NCI-H146 treated with DMSO at 0.1 percent for 48 hours (cell line): ENCODE results near the gene NOS2.
"Not testable (repeated sequence)": the region's sequence is repeated elsewhere in the genome, so short reads cannot be mapped to it uniquely, and the experiment has no call there.

Experiments used
- DNase-seq: peaks from one replicate; lab custom pipeline; 2025; ENCODE audit not compliant: unreplicated experiment; lab: John Stamatoyannopoulos, UW

Gene NOS2

DNA sequence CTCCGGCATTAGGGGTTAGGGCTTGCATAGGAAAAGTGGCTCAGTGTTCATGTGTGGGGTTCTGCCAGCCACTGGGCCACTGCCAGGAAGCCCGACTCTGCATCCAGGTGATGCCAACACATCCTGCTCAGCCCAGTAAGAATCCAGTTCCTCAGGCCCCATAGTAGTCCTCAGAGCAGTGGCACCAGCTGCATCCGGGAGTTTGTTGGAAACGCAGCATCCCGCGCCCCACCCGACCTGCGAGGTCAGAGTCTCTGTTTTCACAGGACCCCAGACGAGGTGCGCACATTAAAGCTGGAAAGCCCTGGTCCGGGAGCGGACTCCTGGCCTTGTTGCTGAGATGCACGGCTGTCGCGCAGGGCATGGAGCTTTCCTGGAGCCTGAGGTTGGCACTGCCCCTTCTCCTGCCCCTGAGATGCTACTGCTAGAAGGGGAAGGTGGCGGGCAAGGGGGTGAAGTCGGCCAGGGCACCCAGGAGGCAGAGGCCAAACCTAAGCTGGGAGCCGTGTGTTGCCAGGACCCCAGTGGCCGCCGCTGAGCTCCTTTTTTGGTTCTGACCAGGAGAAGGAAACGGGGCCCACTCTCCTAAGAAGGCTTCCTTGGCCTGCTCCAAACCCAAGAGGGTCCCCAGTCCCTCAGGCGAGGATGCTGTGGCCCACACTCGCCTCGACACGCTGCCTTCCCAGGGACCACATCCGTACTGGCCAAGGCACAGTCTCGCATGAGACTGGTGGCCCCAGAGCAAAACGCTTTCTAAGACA is 44.4 kb downstream of the NOS2 start:
- DNase-seq, result no peak

DNA sequence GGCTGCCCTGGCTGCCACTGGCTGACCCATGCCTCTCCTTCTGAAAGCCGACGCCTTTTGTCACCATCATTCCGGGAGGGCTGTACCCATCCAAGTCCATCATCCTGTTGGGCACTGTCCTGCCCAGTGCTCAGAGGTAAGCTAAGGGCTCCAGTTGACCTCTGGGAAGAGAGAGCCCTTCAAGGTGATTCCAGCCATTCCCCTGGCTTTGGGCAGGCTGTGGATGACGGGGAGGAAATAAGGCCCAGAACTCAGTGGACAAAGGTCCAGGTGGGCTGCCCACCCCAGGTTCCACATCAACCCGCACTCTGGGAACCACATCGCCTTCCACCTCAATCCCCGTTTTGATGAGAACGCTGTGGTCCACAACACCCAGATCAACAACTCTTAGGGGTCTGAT is 45.8 kb downstream of the NOS2 start:
- no peak for DNase-seq

DNA sequence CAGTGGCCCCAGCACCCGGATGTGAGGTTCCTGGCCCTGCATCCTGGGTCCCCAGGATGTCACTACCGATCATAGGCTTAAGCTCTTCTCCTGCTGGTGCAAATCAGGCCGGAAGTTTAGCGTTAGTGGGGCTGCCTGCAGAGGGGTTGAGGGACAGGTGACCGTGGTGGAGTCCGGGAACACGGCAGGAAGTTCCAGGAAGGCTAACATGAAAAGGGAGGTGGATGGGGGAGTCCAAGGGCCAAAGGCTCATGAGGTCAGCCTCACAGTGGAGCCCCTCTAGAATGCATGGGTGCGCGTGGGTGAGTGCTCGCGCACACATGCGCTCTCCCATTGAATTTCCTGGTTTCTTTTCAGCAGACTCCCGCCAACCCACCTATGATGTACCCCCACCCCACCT is 46.6 kb downstream of the NOS2 start:
- DNase-seq, result not testable (repeated sequence)

DNA sequence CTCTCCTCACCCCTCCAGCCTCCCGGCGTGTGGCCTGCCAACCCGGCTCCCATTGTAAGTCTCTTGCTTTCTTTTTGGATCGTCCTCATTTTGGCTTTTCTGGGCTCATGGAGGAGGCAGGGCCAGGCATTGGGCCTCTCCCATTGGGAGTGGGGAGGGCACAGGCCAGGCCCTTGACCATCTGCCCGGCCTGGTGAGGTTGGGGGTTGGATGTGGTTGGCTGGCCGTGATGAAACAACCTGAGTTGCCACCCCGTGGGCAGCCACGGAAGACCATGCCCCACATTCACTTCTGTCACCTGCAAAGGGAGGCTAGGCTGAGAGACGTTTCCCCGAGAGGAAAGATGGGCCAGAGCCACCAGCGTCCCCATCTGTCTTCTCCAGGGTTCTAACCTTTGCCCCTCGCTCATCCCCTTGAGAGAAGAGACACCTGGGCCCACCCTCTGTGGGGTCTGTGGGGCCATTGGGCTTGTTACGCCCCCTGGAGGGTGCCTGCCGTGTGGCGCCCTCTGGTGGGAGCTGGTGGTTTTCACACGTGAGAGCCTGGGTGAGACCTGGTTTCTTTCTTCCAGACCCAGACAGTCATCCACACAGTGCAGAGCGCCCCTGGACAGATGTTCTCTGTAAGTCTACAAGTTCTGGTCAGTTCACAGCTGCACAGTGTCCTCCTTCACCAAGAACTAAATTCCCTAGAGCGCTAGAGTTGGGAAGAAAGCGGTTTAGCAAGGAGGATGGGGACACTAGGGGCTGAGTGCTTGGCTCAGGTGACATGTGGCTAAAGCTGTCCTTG is 47.3 kb downstream of the NOS2 start:
- DNase-seq, result not testable (repeated sequence)

DNA sequence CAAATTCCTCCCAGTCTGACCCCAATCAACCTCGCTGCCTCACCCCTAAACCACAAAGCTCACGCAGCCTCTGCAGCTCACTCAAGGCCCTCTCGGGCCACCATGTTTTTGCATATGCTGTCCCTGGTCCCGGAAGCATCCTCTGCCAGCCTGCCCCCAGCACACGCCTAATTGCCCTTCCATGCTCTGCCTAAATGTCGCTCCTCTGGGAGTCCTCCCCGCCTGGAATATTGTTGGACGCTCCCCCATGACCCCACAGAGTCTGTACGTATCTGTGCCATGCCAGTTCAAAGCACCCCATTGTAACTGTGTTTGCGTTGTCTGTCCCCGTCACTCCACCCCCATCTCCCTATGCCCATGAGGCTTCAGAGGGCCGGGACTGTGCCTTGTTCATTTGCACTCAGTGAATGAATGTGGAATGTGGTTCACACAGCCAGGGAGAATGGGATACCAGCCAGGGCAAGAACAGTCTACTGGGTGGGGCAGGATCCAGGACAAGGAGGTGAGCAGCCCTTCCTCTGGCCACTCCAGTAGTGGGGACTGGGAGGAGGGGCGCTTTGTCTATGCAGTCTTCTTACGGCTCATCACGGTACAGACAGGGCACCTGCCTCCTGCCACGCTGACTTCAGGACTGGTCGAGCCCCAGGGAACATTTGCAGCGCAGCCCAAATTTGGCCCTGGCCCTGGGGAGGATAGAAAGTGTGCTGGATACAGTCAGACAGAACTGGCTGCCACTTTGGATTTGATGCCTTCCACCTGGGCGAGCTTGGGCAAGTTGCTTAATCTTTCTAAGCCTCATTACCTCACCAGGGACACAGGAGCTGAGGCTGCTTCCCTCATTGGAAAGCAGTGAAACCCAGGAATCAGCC is 48.5 kb downstream of the NOS2 start:
- no peak for DNase-seq

DNA sequence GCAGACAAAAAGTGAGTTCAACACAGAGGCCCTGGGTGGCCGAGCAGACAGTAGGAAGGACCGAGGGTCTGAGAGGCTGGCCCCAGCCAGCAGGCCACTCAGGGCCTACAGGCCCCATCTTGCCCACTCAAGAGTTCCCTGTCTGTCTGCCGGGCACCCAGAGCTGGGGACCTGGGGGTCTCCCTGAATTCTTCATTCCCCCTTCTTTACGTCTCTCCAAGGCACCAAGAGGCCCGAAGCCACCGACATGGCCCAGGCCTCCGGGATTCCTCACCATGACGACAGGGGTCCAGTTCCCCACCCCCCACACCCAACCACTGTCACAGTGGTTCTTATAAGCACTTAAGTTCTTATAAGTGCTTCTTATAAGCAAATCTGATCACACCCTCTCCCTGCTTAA is 49.2 kb downstream of the NOS2 start:
- no peak for DNase-seq

DNA sequence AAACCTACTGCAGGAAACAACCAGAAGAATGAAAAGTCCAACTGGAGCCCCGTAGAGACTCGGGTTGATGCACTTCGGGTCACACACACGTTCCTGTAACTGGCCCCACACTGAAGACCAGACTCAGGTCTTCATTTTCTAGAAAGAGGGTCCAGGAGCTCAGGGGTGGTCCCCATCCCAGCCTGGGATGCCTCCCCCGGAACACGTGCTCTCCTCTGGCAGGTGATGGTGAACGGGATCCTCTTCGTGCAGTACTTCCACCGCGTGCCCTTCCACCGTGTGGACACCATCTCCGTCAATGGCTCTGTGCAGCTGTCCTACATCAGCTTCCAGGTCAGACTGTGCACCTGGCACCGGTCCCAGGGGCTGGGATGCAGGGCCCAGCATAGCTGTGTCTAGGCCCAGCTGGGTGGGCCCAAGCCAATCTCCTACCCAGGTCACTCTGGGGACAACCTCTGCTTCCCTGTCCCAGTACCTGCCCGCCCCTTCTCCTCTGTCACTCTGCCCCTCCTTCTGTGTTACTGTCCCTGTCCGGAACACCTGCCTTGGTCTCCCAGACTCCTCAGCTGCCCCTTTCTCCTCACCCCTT is 50.7 kb downstream of the NOS2 start:
- DNase-seq, result not testable (repeated sequence)

DNA sequence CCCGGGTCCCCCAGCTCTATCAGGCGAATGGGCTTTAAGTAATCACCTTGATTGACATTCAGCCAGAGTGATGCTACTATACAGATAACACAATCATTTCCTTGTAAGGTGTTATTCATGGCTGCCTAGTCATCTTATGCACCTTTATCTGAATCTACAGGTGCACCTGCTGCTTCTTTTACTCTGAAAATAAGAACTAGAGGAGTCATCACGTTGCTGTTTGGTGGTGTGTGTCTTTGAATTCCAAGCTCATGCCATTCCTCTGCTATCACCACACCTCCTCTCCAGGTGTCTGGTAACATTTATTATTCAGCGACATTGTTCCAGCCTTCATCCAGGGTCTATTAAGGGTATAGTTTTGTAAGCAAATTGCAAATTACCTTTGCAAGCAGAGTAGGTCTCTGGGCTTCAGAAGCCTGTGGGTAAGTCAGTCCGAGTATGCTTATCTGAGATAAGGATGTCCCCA is 51.9 kb downstream of the NOS2 start:
- DNase-seq, result no peak

DNA sequence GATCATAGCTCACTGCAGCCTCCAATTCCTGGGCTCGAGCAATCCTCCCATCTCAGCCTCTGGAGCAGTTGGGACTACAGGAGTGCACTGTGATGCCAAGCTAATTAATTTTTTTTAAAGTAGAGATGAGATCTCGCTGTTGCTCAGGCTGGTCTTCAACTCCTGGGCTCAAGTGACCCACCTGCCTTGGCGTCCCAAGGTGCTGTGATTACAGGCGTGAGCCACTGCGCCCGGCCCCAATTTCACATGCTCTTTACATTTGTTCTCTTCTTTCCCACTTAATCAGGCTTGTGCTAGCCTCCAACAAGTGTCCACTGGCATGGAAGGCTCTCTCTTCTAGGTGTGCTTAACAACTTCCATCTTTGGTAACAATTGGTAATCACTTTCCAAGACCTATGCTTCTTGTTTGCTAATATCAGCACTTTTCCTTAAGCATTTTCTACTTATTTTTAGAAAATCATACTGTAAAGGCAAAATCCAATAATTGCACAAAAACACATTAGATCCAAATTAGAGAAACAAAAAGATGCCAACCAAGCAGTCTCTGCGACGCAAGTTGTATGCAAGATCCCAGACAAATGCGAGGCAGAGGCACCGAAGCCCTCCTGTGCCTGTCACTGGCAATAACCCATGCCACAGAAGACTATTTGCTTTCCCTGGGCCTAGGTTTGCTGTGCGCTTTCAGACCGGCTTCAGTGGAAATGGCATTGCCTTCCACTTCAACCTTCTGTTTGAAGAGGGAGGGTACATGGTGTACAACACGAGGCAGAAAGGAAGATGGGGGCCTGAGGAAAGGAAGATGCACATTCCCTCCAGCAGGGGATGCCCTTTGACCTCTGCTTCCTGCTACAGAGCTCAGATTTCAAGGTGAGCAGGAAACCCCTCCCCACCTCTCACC is 52.6 kb downstream of the NOS2 start:
- DNase-seq, result no peak

DNA sequence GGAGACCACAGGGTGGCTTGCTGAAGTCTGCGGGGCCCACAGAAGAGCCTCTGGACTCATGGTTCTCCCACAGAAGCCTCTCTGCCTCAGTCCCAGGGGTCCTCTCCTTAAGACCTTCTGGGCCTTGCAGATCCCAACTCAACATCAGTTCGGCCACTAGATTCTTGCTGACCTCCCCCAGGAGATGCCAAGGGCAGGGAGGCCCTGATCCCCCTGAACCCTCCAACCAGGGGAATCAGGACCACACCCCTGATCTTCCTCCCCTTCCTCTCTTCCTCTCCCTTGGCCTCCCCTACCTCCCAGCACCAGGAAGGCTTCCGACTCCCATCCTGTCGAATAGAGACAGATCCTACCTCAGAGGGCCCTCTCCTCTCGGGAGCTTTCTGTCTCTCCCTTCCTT is 53.4 kb downstream of the NOS2 start:
- no peak for DNase-seq

DNA sequence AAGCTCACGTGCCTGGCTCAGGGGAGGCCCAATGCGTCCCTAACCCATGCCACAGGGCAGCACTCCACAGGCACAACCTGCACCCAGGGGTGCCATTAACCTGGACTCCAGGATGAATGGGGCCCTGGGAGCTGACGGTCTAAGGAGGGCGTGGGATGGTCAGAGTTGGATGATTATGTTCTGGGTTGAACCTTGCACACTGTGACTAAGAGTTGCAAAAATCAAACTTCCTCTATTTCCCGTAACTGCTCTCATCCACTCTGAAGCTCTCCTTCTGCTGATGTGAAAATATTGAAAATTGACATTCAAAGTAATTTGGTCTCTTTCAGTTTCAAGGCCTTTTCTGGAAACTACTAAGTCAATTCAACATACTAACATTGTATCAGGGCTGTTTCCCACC is 54.0 kb downstream of the NOS2 start:
- DNase-seq, result not testable (repeated sequence)

DNA sequence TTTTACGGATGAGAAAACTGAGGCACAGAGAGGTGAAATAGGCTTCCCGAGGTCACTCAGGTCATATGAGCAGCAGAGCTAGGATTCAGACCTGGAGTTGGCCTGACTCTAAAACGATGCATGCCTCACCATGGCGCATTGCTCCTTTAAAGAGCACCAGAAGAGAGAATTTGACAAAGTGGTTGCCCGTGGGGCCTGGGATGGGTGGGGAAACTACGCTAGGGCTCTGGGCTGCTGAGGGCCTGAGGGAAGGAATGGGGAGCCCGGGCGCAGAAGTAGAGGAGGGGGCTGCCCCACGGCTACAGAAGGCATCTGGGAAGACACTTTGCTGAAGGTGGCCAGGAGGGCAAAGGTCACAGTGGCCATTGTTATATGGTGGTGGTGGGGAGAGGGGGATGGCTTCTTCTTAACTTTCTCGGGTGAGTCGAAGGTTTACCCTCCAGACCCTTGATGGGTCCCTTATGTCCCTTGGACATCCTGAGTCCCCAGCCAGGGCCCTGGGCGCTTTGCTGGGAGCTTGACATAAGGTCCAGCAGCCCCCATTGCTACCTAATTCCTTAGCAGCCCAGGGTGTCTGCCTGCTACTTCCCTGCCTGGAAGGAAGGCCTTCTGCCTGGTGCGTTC is 55.0 kb downstream of the NOS2 start:
- DNase-seq, result not testable (repeated sequence)

DNA sequence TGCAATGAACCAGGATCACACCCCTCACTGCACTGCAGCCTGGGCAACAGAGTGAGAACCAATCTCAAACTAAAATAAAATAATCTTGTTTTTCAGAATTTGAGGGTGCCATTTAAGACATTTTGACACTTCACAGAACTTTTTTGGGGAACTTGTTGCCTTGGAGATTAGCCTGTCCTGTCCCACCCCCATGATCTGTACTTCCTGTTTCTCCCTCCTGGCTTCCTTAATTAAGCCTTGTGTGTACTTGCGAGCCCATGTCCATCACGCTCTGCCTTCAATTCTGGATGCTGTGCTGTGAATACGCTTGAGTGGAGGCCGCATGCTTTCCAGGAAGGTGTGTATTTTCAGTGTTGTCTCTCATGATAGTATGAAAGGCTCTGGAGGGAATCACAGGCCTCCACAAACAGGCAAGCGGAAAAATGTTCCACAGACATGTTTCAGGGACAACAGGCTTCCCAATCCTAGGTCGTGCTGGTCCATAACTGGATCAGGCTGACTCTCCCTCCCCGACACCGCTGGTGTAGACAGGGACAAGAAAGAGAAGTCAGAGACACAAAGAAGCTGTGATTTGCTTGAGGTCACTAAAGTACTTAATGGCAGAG is 56.9 kb downstream of the NOS2 start:
- DNase-seq, result no peak

DNA sequence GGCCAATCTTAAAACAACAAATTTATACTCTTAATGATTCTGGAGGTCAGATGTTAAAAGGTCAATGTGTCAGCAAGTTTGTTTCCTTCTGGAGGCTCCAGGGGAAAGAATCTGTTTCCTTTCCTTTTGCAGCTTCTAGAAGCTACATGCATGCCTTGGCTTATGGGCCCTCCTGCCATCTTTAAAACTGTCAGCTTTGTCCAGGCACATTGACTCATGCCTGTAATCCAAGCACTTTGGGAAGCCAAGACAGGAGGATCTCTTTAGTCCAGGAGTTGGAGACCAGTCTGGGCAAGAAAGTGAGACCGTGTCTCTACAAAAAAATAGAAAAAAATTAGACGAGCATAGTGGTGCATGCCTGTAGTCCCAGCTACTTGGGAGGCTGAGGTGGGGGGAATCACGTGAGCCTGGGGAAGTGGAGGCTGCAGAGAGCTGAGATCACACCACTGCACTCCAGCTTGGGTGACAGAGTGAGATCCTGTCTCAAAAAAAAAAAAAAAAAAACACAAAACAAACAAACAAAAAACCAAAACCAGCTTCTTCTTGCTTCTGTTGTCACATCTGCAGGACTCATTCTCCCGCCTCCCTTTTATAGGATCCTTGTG is 58.3 kb downstream of the NOS2 start:
- no peak for DNase-seq

DNA sequence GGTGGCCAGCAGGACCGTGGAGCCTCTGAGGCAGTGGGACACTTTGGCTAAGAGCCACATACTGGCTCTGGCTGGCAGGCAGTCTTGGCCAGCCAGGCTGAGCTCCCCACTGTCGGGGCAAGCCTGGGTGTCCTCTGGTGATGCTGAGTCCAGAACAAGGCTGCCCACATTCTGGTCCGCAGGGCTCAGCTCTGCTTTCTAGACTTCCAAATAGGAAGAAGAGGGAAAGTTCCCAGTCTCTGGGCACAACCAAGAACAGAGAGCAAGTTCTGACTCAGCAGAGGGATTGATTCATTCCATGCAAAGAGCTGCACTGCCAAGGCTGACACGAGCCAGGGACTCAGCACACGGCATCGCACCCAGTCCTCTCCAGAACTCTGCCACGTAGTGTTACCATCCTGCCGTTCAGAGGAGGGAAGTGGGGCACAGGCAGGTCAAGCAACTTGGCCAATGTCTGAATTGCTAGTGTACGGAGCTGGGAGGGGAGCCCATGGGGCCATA is 58.9 kb downstream of the NOS2 start:
- DNase-seq, result no peak

DNA sequence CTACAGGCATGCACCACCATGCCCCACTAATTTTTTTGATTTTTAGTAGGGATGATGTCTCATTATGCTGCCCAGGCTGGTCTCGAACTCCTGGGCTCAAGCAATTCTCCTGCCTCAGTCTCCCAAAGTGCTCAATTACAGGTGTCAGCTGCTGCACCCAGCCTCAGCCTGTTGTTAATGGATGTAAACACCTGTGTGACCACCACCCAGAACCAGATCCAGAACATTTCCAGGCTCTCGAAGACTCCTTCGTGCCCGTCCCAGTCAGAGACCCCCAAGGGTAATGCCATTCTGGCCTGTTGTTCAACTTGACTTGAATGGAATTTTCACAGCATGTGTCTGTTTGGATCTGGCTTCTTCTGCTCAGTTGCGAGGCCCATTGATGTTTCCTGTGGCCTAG is 59.8 kb downstream of the NOS2 start:
- DNase-seq, result not testable (repeated sequence)

DNA sequence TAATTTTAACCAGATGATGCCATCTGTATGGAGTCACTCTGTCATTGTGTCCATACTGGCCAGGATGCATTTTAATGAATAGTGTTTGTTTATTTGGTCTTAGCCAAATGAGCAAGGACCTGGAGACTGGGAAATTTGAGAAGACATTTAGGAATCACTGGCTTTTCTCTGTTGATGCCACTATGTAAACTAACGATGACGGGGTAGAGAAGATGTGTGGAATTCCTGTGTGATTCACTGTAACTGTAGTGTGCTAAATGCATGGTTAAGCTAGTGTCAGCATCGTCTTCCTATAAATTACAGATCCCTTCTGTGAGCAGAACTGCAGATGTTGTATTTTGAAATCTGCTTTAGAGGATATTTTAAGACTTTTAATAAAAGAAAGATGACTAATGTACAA is 66.6 kb downstream of the NOS2 start:
- DNase-seq, result no peak

DNA sequence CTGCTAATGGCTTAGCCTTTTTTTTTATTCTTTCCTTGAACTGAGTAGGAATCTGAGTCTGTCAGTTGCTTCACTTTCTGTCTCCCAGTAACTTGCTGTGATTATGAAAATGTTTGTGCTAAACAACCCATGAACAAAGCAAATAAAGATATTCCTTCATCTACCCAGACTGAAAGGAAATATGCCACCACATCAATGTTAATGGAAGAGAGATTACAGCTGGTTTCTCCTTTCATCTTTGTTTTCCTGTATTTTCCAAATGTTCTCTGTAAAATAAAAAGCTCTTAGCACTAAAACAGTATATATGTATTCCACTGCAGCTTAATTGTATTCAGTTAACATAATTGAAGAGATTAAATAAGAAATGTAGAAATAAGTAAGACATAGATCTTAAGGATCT is 67.6 kb downstream of the NOS2 start:
- DNase-seq, result not testable (repeated sequence)

DNA sequence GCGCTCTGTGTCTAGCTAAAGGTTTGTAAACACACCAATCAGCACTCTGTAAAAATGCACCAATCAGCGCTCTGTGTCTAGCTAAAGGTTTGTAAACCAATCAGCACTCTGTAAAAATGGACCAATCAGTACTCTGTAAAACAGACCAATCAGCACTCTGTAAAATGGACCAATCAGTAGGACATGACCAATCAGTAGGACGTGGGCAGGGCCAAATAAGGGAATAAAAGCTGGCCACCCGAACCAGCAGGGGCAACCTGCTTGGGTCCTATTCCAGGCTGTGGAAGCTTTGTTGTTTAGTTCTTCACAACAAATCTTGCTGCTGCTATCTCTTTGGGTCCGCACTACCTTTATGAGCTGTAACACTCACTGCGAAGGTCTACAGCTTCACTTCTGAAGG is 74.3 kb downstream of the NOS2 start:
- DNase-seq, result not testable (repeated sequence)
